ENCODE data around the gene UBE3D.
A peak's percentile ranks its signal among the peaks of the same experiment; 100 is the strongest.

The UBE3D gene

DNA sequence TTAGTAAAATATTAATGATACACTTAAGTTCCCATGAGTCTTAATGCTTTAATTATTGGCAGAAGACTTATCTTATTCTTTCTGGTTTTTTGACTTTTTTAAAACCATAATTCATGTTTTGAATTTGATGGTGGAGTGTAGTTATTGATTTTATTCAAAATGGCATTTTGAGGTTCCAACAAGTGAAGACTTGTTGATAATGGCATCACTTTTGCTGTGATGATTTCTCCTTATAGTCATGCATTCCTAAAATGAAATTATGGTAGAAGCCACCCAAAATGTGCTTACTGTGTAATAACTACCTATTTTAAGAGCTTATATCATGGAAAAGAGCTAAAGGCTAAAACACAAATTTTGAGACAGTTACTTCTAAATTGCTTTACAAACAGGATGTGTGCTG lies 4.0 kb upstream of the UBE3D start:
- H3K27ac ChIP-seq (ENCODE audit: low read depth, low read length, poor library complexity, severe bottlenecking): peak overlapping the region; percentile 87
- H3K36me3 ChIP-seq (ENCODE audit: insufficient read depth, low read length): peaks cover 12% of the 10 kb centered on the region; the same call in 1 of the 2 replicates
- peaks cover 60% of the 10 kb centered on the region for H3K4me1 ChIP-seq (ENCODE audit: insufficient read depth, low read length, severe bottlenecking)
- H3K4me3 ChIP-seq (ENCODE audit: low read depth, low read length, poor library complexity, severe bottlenecking): peak overlapping the region; percentile 87
- H3K9me2 ChIP-seq (ENCODE audit: low read depth, low read length): no peaks in the 10 kb centered on the region
- H4K20me1 ChIP-seq (ENCODE audit: insufficient read depth, low read length): no peaks in the 10 kb centered on the region
- H3F3A ChIP-seq (ENCODE audit: insufficient read depth, low read length): no peaks in the 10 kb centered on the region
- H3K9me3 ChIP-seq (ENCODE audit: low read length): no peaks in the 10 kb centered on the region
- peak overlapping the region; percentile 92 for H3K9ac ChIP-seq (ENCODE audit: low read length)
- TF ChIP-seq, protein P1, sequence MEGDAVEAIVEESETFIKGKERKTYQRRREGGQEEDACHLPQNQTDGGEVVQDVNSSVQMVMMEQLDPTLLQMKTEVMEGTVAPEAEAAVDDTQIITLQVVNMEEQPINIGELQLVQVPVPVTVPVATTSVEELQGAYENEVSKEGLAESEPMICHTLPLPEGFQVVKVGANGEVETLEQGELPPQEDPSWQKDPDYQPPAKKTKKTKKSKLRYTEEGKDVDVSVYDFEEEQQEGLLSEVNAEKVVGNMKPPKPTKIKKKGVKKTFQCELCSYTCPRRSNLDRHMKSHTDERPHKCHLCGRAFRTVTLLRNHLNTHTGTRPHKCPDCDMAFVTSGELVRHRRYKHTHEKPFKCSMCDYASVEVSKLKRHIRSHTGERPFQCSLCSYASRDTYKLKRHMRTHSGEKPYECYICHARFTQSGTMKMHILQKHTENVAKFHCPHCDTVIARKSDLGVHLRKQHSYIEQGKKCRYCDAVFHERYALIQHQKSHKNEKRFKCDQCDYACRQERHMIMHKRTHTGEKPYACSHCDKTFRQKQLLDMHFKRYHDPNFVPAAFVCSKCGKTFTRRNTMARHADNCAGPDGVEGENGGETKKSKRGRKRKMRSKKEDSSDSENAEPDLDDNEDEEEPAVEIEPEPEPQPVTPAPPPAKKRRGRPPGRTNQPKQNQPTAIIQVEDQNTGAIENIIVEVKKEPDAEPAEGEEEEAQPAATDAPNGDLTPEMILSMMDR (IDR thresholded peaks at IDR 0.05; ENCODE audit: low read length): no peak
- TF ChIP-seq EZH2 (IDR thresholded peaks at IDR 0.05; ENCODE audit: borderline replicate concordance, low read length): no peak
- peaks cover 61% of the 10 kb centered on the region for H3K79me2 ChIP-seq (ENCODE audit: insufficient read depth, low read length)
- H3K27me3 ChIP-seq (ENCODE audit: insufficient read depth, low read length): no peaks in the 10 kb centered on the region
- no peak overlapping the region for H2AFZ ChIP-seq (ENCODE audit: low read length)
- H3K4me2 ChIP-seq (ENCODE audit: low read length): peak overlapping the region; percentile 93

DNA sequence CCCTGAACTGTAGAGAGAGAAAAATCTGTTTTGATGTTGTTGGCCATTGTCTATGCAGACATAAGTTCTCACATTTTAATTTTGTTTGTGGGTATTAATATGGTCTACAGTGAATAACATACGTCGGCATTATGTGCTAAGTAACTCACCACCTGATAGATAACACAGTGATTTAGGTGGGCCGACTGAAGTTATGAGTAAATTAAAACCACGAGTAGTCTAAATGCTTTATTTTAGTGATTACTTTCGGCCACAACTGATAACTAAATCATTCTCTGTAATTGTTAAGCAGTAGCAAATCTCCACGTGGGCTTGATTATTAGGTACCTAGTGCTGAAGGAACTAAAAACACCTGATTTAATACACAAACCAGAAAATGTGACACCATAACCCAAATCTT lies 3.0 kb upstream of the UBE3D start:
- TF ChIP-seq EZH2 (IDR thresholded peaks at IDR 0.05; ENCODE audit: borderline replicate concordance, low read length): no peak
- TF ChIP-seq, protein P1 (IDR thresholded peaks at IDR 0.05; ENCODE audit: low read length): no peak
- peaks cover 5% of the 10 kb centered on the region; the same call in 1 of the 2 replicates for H3K36me3 ChIP-seq (ENCODE audit: insufficient read depth, low read length)
- peak overlapping the region; percentile 93 for H3K4me2 ChIP-seq (ENCODE audit: low read length)
- no peaks in the 10 kb centered on the region for H4K20me1 ChIP-seq (ENCODE audit: insufficient read depth, low read length)
- no peaks in the 10 kb centered on the region for H3F3A ChIP-seq (ENCODE audit: insufficient read depth, low read length)
- no peaks in the 10 kb centered on the region for H3K27me3 ChIP-seq (ENCODE audit: insufficient read depth, low read length)
- peaks cover 63% of the 10 kb centered on the region for H3K79me2 ChIP-seq (ENCODE audit: insufficient read depth, low read length)
- peak overlapping the region; percentile 87 for H3K4me3 ChIP-seq (ENCODE audit: low read depth, low read length, poor library complexity, severe bottlenecking)
- H3K27ac ChIP-seq (ENCODE audit: low read depth, low read length, poor library complexity, severe bottlenecking): peak overlapping the region; percentile 87
- no peaks in the 10 kb centered on the region for H3K9me2 ChIP-seq (ENCODE audit: low read depth, low read length)
- H3K4me1 ChIP-seq (ENCODE audit: insufficient read depth, low read length, severe bottlenecking): peaks cover 70% of the 10 kb centered on the region
- no peaks in the 10 kb centered on the region for H3K9me3 ChIP-seq (ENCODE audit: low read length)
- H3K9ac ChIP-seq (ENCODE audit: low read length): peak overlapping the region; percentile 92
- H2AFZ ChIP-seq (ENCODE audit: low read length): no peak overlapping the region

DNA sequence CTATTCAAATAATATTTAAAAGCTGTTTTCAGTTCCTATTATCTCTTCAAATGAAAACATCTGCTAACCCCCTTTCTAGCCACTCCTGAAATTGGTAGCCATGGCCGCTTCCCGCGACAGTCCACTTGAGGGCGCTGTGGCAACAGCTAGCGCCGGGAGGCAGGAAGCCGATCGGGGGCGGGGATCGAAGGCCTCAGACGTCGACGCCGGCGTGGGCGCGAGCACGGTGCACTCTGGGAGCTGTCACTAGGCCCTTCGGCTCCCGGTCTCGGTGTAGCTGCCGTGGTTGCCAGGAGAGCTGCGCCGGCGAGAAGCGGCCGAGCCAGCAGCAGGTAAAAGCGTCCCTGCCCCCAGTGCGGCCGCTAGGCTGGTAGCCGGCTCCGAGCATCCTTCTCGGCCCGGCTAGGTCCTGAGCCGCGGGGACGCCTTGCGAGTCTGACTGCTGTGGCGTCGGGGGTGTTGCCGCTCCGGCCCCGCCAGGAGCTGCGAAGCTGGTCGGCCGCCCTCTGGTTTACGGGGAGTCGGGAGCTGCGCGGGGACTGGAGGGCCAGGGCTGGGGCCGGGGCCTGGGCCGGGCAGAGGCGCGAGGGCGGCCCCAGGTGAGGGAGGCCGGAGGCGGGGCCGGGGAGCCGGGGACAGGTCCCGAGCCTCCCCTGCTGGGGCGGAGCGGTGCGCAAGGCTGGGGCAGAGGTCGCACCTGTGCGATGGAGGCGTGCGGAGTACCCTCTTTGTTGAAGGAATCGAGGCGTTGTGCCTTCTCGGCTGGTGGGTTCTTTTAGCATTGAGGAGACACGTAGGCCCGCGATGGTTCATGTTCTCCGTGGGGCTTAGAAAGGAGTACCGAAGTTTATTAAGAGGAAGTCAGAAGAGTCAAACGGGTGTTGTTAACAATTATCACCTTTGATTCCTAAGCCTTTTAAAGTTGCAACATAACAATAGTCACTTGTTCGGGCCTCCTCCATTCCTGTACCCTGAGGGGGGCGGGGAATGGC lies 2.1 kb upstream of the UBE3D start, which contains the start of gene DOP1A:
Gene DOP1A (plus strand): TSS at position 224 of the 992 bp plus-strand sequence. CDS start 29,307 bp downstream, outside the sequence.
- Histone ChIP-seq H3K27ac (ENCODE audit: low read depth, low read length, poor library complexity, severe bottlenecking) (peak within 1 kb of the TSS; percentile 87), H3F3A (ENCODE audit: insufficient read depth, low read length) (no peaks in the 10 kb centered on the region), H3K4me3 (ENCODE audit: low read depth, low read length, poor library complexity, severe bottlenecking) (peak within 1 kb of the TSS; percentile 87), H4K20me1 (ENCODE audit: insufficient read depth, low read length) (no peaks in the 10 kb centered on the region), H3K27me3 (ENCODE audit: insufficient read depth, low read length) (no peaks in the 10 kb centered on the region), H3K79me2 (ENCODE audit: insufficient read depth, low read length) (peaks cover 60% of the 10 kb centered on the region), H3K9me3 (ENCODE audit: low read length) (no peaks in the 10 kb centered on the region), H3K36me3 (ENCODE audit: insufficient read depth, low read length) (no peaks in the 10 kb centered on the region), H3K4me1 (ENCODE audit: insufficient read depth, low read length, severe bottlenecking) (peaks cover 74% of the 10 kb centered on the region), H3K9ac (ENCODE audit: low read length) (peak within 1 kb of the TSS; percentile 92), H2AFZ (ENCODE audit: low read length) (no peak within 1 kb of the TSS), H3K9me2 (ENCODE audit: low read depth, low read length) (no peaks in the 10 kb centered on the region), H3K4me2 (ENCODE audit: low read length) (peak within 1 kb of the TSS; percentile 93)
- TF ChIP-seq, protein P1 (IDR thresholded peaks at IDR 0.05; ENCODE audit: low read length): peak; percentile 94
- TF ChIP-seq EZH2 (IDR thresholded peaks at IDR 0.05; ENCODE audit: borderline replicate concordance, low read length): no peak
